HCT116 (cell line): Measurements from ENCODE around the gene C21orf91. TPM values are rescaled to one million over a fixed set of nuclear protein-coding genes. Genes with fewer than 3 reads are reported as not detected.

Source experiments
- ATAC-seq: fragments of 200-7000 bp; cut with Tn5 transposase; 2 replicates; pipeline ENCODE4 v1.9.1; 2020; ENCODE audit warnings: mild to moderate bottlenecking, moderate library complexity
- BruUV-seq: library from RNA; stranded (reverse); fragments of 400-500 nt; replicated peaks from 2 replicates; lab custom pipeline; 2021; lab: Mats Ljungman, UMichigan
- CTCF ChIA-PET: fragments of 300-600 bp; sonication (Branson Sonifier 250); formaldehyde crosslinking; loops from one replicate; lab custom pipeline; 2021; ENCODE audit warnings: antibody characterized with exemption; lab: Charles Lee
- POLR2A ChIA-PET: fragments of 300-600, 350-600 bp; sonication (Branson Sonifier 250); formaldehyde crosslinking; loops from one replicate; lab custom pipeline; 2021; ENCODE audit warnings: antibody characterized with exemption; lab: Charles Lee
- RAD21 ChIA-PET, 2 experiments: fragments of 300-600 bp; sonication (Branson Sonifier 250); formaldehyde crosslinking; loops; one replicate each; lab custom pipeline; 2023; ENCODE audit warnings: low total read pairs in 2 of 2; ENCODE audit not compliant: uncharacterized antibody in 2 of 2, unreplicated experiment in 2 of 2, low non-redundant PET in 1 of 2; lab: Charles Lee
- DNase-seq: peaks from one replicate; pipeline ENCODE4 v3.0.0-alpha.2; 2010; ENCODE audit warnings: low read depth, low spot score
- H2AFZ ChIP-seq: fragments of 200-600 bp; shearing (Covaris generic), sonication (generic); 2 replicates; pipeline ENCODE4 v1.6.1; 2017; ENCODE audit warnings: low read depth, mixed run types, mixed read lengths, antibody characterized with exemption, low read length; ENCODE audit not compliant: poor library complexity, severe bottlenecking
- H3K27ac ChIP-seq: 2 replicates; pipeline ENCODE4 v1.5.1; 2012; ENCODE audit warnings: low read depth, low read length
- H3K27me3 ChIP-seq: fragments of 200-600 bp; sonication (generic); 2 replicates; pipeline ENCODE4 v1.6.1; 2016; ENCODE audit warnings: mixed run types, low read length, mixed read lengths; ENCODE audit not compliant: insufficient read depth
- H3K36me3 ChIP-seq, 2 experiments: fragments of 200-500 bp in 1 of 2; fragments of 200-600 bp in 1 of 2; sonication (Bioruptor generic) in 1 of 2; sonication (generic) in 1 of 2; 2 replicates each; pipeline versions ENCODE4 v1.5.1 to v1.6.1; 2014 to 2016; ENCODE audit warnings: low read length in 2 of 2, inconsistent platforms in 1 of 2, mixed read lengths in 1 of 2, mixed run types in 1 of 2; ENCODE audit not compliant: insufficient read depth in 2 of 2, control insufficient read depth in 1 of 2
- H3K4me1 ChIP-seq, 2 experiments: fragments of 200-600 bp in 1 of 2; sonication (generic) in 1 of 2; 2 replicates each; pipeline versions ENCODE4 v1.5.1 to v1.6.1; 2012 to 2017; ENCODE audit warnings: low read length in 2 of 2, inconsistent platforms in 1 of 2, mild to moderate bottlenecking in 1 of 2, mixed read lengths in 1 of 2, mixed run types in 1 of 2, moderate library complexity in 1 of 2; ENCODE audit not compliant: insufficient read depth in 2 of 2, control insufficient read depth in 1 of 2
- H3K4me2 ChIP-seq: fragments of 200-600 bp; sonication (generic); 2 replicates; pipeline ENCODE4 v1.6.1; 2017; ENCODE audit warnings: mixed run types, low read length, mixed read lengths
- H3K4me3 ChIP-seq, 2 experiments: fragments of 200-600 bp in 1 of 2; sonication (generic) in 1 of 2; replicated peaks in 1 of 2; 2 replicates each; pipeline ENCODE4 v1.5.1; 2011 to 2016; ENCODE audit warnings: low read length in 2 of 2, control low read depth in 1 of 2, low read depth in 1 of 2, mild to moderate bottlenecking in 1 of 2, mixed read lengths in 1 of 2, mixed run types in 1 of 2
- H3K79me2 ChIP-seq: fragments of 200-600 bp; sonication (generic); 2 replicates; pipeline ENCODE4 v1.6.1; 2017; ENCODE audit warnings: mild to moderate bottlenecking, mixed run types, low read length, moderate library complexity, mixed read lengths; ENCODE audit not compliant: insufficient read depth
- H3K9ac ChIP-seq: fragments of 200-600 bp; sonication (generic); 2 replicates; pipeline ENCODE4 v1.6.1; 2016; ENCODE audit warnings: low read length, mixed read lengths
- H3K9me2 ChIP-seq: fragments of 200-600 bp; sonication (generic), shearing (Covaris generic); 2 replicates; pipeline ENCODE4 v1.6.1; 2017; ENCODE audit warnings: mixed run types, mild to moderate bottlenecking, moderate library complexity; ENCODE audit not compliant: insufficient read depth
- H3K9me3 ChIP-seq, 2 experiments: fragments of 200-500 bp in 1 of 2; fragments of 200-600 bp in 1 of 2; sonication (Bioruptor generic) in 1 of 2; sonication (generic) in 1 of 2; 2 replicates each; pipeline ENCODE4 v1.6.1; 2014 to 2017; ENCODE audit warnings: low read length in 2 of 2, mixed read lengths in 2 of 2, inconsistent platforms in 1 of 2, low read depth in 1 of 2, mild to moderate bottlenecking in 1 of 2, mixed run types in 1 of 2, moderate library complexity in 1 of 2; ENCODE audit not compliant: control insufficient read depth in 1 of 2, insufficient read depth in 1 of 2
- H4K20me1 ChIP-seq: fragments of 200-600 bp; sonication (generic), shearing (Covaris generic); 2 replicates; pipeline ENCODE4 v1.6.1; 2017; ENCODE audit warnings: mixed run types, mild to moderate bottlenecking, moderate library complexity; ENCODE audit not compliant: insufficient read depth
- ATF3 ChIP-seq: IDR thresholded peaks from 2 replicates; pipeline ENCODE4 v1.6.1; 2012
- CEBPB ChIP-seq: IDR thresholded peaks from 2 replicates; pipeline ENCODE4 v1.6.1; 2012; ENCODE audit warnings: low read depth
- CTCF ChIP-seq, 3 experiments: fragments of 200-600 bp in 1 of 3; sonication (generic) in 1 of 3; IDR thresholded peaks in 2 of 3; conservative IDR thresholded peaks in 1 of 3; 2 replicates each; pipeline ENCODE4 v1.5.1; 2012 to 2017; ENCODE audit warnings: low read depth in 2 of 3, low read length in 2 of 3, antibody characterized with exemption in 1 of 3, borderline replicate concordance in 1 of 3, control low read depth in 1 of 3, mild to moderate bottlenecking in 1 of 3, mixed read lengths in 1 of 3, mixed run types in 1 of 3, moderate library complexity in 1 of 3; ENCODE audit not compliant: insufficient read depth in 1 of 3
- EGR1 ChIP-seq: IDR thresholded peaks from 2 replicates; pipeline ENCODE4 v1.6.1; 2012; ENCODE audit warnings: low read depth
- ELF1 ChIP-seq: IDR thresholded peaks from 2 replicates; pipeline ENCODE4 v1.6.1; 2012; ENCODE audit warnings: low read depth, borderline replicate concordance
- EZH2 ChIP-seq: fragments of 200-600 bp; sonication (generic); IDR thresholded peaks from 2 replicates; pipeline ENCODE4 v1.6.1; 2017; ENCODE audit warnings: antibody characterized with exemption, mixed run types
- FOSL1 ChIP-seq: IDR thresholded peaks from 2 replicates; pipeline ENCODE4 v1.6.1; 2012; ENCODE audit warnings: low read depth
- POLR2AphosphoS5 ChIP-seq: IDR thresholded peaks from 2 replicates; pipeline ENCODE4 v1.6.1; 2011; ENCODE audit warnings: mild to moderate bottlenecking, low read depth, low read length, moderate library complexity
- REST ChIP-seq: IDR thresholded peaks from 2 replicates; pipeline ENCODE4 v1.6.1; 2012; ENCODE audit warnings: low read depth
- SIN3A ChIP-seq: IDR thresholded peaks from 2 replicates; pipeline ENCODE4 v1.6.1; 2012; ENCODE audit warnings: low read depth
- SRF ChIP-seq: IDR thresholded peaks from 2 replicates; pipeline ENCODE4 v1.6.1; 2012; ENCODE audit warnings: low read depth
- TCF7L2 ChIP-seq: IDR thresholded peaks from 2 replicates; pipeline ENCODE4 v1.7.0; 2011; ENCODE audit warnings: borderline replicate concordance, inconsistent platforms; ENCODE audit not compliant: insufficient read depth, insufficient read length; ENCODE audit errors: extremely low read depth
- YY1 ChIP-seq: IDR thresholded peaks from 2 replicates; pipeline ENCODE4 v1.6.1; 2011; ENCODE audit warnings: low read length, low read depth, moderate library complexity, mild to moderate bottlenecking; ENCODE audit not compliant: insufficient replicate concordance; ENCODE audit errors: extremely low read depth
- ZNF274 ChIP-seq: fragments of 200-500 bp; sonication (Bioruptor generic); IDR thresholded peaks from 2 replicates; pipeline ENCODE4 v1.6.1; 2014; ENCODE audit warnings: mild to moderate bottlenecking, low read depth, low read length, inconsistent platforms
- intact Hi-C: fragments of 100-400 bp; cut with micrococcal nuclease; formaldehyde crosslinking; loops from 2 replicates; pipeline ENCODE4 v1.10.0; 2022
- total RNA-seq: library from RNA; stranded (reverse); gene quantifications from one replicate; pipeline ENCODE4 v1.2.1, GENCODE V29; 2021; ENCODE audit not compliant: unreplicated experiment

The C21orf91 gene
- total RNA-seq, 1 experiment from 2014 or later: 17.7 TPM

- no peak overlapping the region for H3K4me3 ChIP-seq
- ChIA-PET RAD21 (no interaction called here), CTCF (no interaction called here), POLR2A (no interaction called here)
- TF ChIP-seq YY1 (no peak), POLR2AphosphoS5 (no peak), SIN3A (no peak), CEBPB (no peak)
- BruUV-seq: no TSS peak
- no peak overlapping the region for H3K9ac ChIP-seq
- intact Hi-C loops: no loop called here
- ATAC-seq: no peak
- no peak overlapping the region for H3K27ac ChIP-seq
- no peaks in the 10 kb centered on the region for H3K79me2 ChIP-seq
- H3K4me2 ChIP-seq: no peak overlapping the region
- H3K9me2 ChIP-seq: no peaks in the 10 kb centered on the region
- no peaks in the 10 kb centered on the region; the same call in 1 of the 2 replicates for H3K27me3 ChIP-seq
- H3K36me3 ChIP-seq: no peaks in the 10 kb centered on the region
- no peaks in the 10 kb centered on the region for H3K9me3 ChIP-seq
- H4K20me1 ChIP-seq: no peaks in the 10 kb centered on the region
- no peak for DNase-seq
- H2AFZ ChIP-seq: no peak overlapping the region
- no peaks in the 10 kb centered on the region for H3K4me1 ChIP-seq
These were observed 50.2 kb downstream of the C21orf91 start for GRCh38 chr21:17768840-17769446.

- Histone ChIP-seq H3K36me3 (no peaks in the 10 kb centered on the region), H3K9me2 (no peaks in the 10 kb centered on the region), H3K9me3 (no peaks in the 10 kb centered on the region), H3K27me3 (no peaks in the 10 kb centered on the region; the same call in 1 of the 2 replicates), H4K20me1 (no peaks in the 10 kb centered on the region), H2AFZ (no peak overlapping the region), H3K9ac (no peak overlapping the region), H3K27ac (no peak overlapping the region), H3K4me1 (no peaks in the 10 kb centered on the region), H3K4me2 (no peak overlapping the region), H3K4me3 (no peak overlapping the region), H3K79me2 (no peaks in the 10 kb centered on the region)
- ChIA-PET CTCF (no interaction called here), POLR2A (no interaction called here), RAD21 (no interaction called here)
- no peak for DNase-seq
- no TSS peak for BruUV-seq
- ATAC-seq: no peak
- intact Hi-C loops: no loop called here
- TF ChIP-seq CEBPB (no peak), TCF7L2 (no peak), SRF (no peak), REST (no peak), YY1 (no peak), CTCF (IDR thresholded peaks at IDR 0.05 in 2 of 3, conservative IDR thresholded peaks at IDR 0.05 in 1 of 3; ENCODE audit: borderline replicate concordance in 1 of 3, insufficient read depth in 1 of 3, low read depth in 2 of 3, low read length in 2 of 3) (no peak), ELF1 (no peak), EGR1 (no peak), ATF3 (no peak), FOSL1 (no peak), SIN3A (no peak), ZNF274 (no peak), EZH2 (no peak)
These were observed 53.9 kb downstream of the C21orf91 start for GRCh38 chr21:17765207-17765606.
